B cell (primary cell): ENCODE results near the gene ATXN1. TPM values are rescaled to one million over a fixed set of nuclear protein-coding genes. Genes with fewer than 3 reads are reported as not detected.

Experiments used
- ATAC-seq: fragments of 200-7000 bp; cut with Tn5 transposase; one replicate; pipeline ENCODE4 v1.10.0; 2021; ENCODE audit warnings: low read depth, mild to moderate bottlenecking, moderate number of reproducible peaks, moderate library complexity
- CTCF ChIA-PET: fragments of 350-600 bp; sonication (Branson Sonifier 250); formaldehyde crosslinking; loops from one replicate; lab custom pipeline; 2021; ENCODE audit warnings: antibody characterized with exemption, inconsistent platforms; lab: Charles Lee
- POLR2A ChIA-PET: fragments of 350-600 bp; sonication (Branson Sonifier 250); formaldehyde crosslinking; loops from one replicate; lab custom pipeline; 2021; ENCODE audit warnings: antibody characterized with exemption; lab: Charles Lee
- DNase-seq: peaks from one replicate; pipeline ENCODE4 v3.0.0; 2013
- H2AFZ ChIP-seq: 2 replicates; pipeline ENCODE4 v1.6.1; 2012; ENCODE audit warnings: mild to moderate bottlenecking, low read depth, low read length; ENCODE audit not compliant: insufficient read depth, poor library complexity, severe bottlenecking
- H3K27ac ChIP-seq, 2 donors: 1 replicate in 1 of 2; 2 replicates in 1 of 2; pipeline ENCODE4 v1.5.1; 2012 to 2013; ENCODE audit warnings: low read length in 2 of 2, mild to moderate bottlenecking in 2 of 2, moderate library complexity in 1 of 2
- H3K27me3 ChIP-seq, 4 experiments: fragments of 200-600 bp in 1 of 4; sonication (generic) in 1 of 4; replicated peaks in 1 of 4; 1 replicate in 2 of 4; 2 replicates in 2 of 4; pipeline versions ENCODE4 v1.6.1 to v1.7.0; 2013 to 2016; ENCODE audit warnings: low read length in 3 of 4, mild to moderate bottlenecking in 2 of 4, mixed read lengths in 1 of 4, moderate library complexity in 1 of 4; ENCODE audit not compliant: insufficient read depth in 4 of 4, control insufficient read depth in 3 of 4; ENCODE audit errors: control extremely low read depth in 1 of 4
- H3K36me3 ChIP-seq, 2 experiments: replicated peaks in 1 of 2; 1 replicate in 1 of 2; 2 replicates in 1 of 2; pipeline versions ENCODE4 v1.6.1 to v1.7.1; 2013; ENCODE audit warnings: low read length in 1 of 2; ENCODE audit not compliant: insufficient read depth in 2 of 2, control insufficient read depth in 1 of 2; ENCODE audit errors: control extremely low read depth in 1 of 2, extremely low read depth in 1 of 2
- H3K4me1 ChIP-seq, 2 donors: fragments of 200-600 bp in 1 of 2; sonication (generic) in 1 of 2; 1 replicate in 1 of 2; 2 replicates in 1 of 2; pipeline versions ENCODE4 v1.5.1 to v1.6.1; 2013 to 2017; ENCODE audit warnings: low read length in 2 of 2; ENCODE audit not compliant: control insufficient read depth in 2 of 2, insufficient read depth in 2 of 2
- H3K4me2 ChIP-seq: replicated peaks from 2 replicates; pipeline ENCODE3; 2012; ENCODE audit warnings: mild to moderate bottlenecking, low read depth, low read length; ENCODE audit not compliant: poor library complexity, severe bottlenecking
- H3K4me3 ChIP-seq, 5 experiments: fragments of 200-600 bp in 1 of 5; sonication (generic) in 1 of 5; 1 replicate in 3 of 5; 2 replicates in 2 of 5; pipeline versions ENCODE4 v1.5.1 to v1.7.0; 2011 to 2016; ENCODE audit warnings: low read length in 4 of 5, mild to moderate bottlenecking in 4 of 5, low read depth in 2 of 5, control low read depth in 1 of 5, moderate library complexity in 1 of 5; ENCODE audit not compliant: insufficient read depth in 1 of 5; ENCODE audit errors: control extremely low read depth in 1 of 5, extremely low read depth in 1 of 5
- H3K79me2 ChIP-seq: fragments of 200-600 bp; sonication (generic); one replicate; pipeline ENCODE4 v1.6.0; 2016; ENCODE audit warnings: low read length; ENCODE audit not compliant: control insufficient read depth, insufficient read depth
- H3K9ac ChIP-seq: fragments of 200-600 bp; sonication (generic); 2 replicates; pipeline ENCODE4 v1.6.1; 2017; ENCODE audit warnings: mild to moderate bottlenecking, low read length, moderate library complexity
- H3K9me3 ChIP-seq, 3 donors: one replicate each; pipeline versions ENCODE4 v1.6.1 to v1.7.1; 2013; ENCODE audit warnings: low read length in 2 of 3; ENCODE audit not compliant: control insufficient read depth in 2 of 3, insufficient read depth in 1 of 3; ENCODE audit errors: control extremely low read depth in 1 of 3
- H4K20me1 ChIP-seq: 2 replicates; pipeline ENCODE4 v1.6.0; 2012; ENCODE audit warnings: mild to moderate bottlenecking, low read length; ENCODE audit not compliant: insufficient read depth, control insufficient read depth, poor library complexity, severe bottlenecking
- H3K27ac Mint-ChIP-seq: one replicate; pipeline ENCODE4 v1.8.0; 2021; ENCODE audit warnings: mixed read lengths
- H3K27me3 Mint-ChIP-seq: one replicate; pipeline ENCODE4 v1.8.0; 2021; ENCODE audit warnings: mixed read lengths
- H3K4me1 Mint-ChIP-seq: one replicate; pipeline ENCODE4 v1.8.0; 2021; ENCODE audit warnings: mixed read lengths
- H3K4me3 Mint-ChIP-seq: one replicate; pipeline ENCODE4 v1.8.0; 2021; ENCODE audit warnings: mixed read lengths
- H3K9me3 Mint-ChIP-seq: one replicate; pipeline ENCODE4 v1.8.0; 2022; ENCODE audit warnings: mixed read lengths; ENCODE audit not compliant: insufficient read depth
- EZH2 ChIP-seq: IDR thresholded peaks from 2 replicates; pipeline ENCODE4 v1.6.1; 2012; ENCODE audit warnings: borderline replicate concordance, low read depth, mild to moderate bottlenecking, moderate library complexity, low read length; ENCODE audit not compliant: insufficient read depth, poor library complexity, severe bottlenecking
- WGBS: methylation state at CpG from one replicate; pipeline ENCODE4 v1.1.5; 2013; ENCODE audit warnings: missing lambda C conversion rate; ENCODE audit not compliant: insufficient coverage; 5-methylcytosine and 5-hydroxymethylcytosine counted together
- intact Hi-C: fragments of 100-400 bp; cut with micrococcal nuclease; formaldehyde crosslinking; loops from one replicate; pipeline ENCODE4 v1.10.0; 2022
- polyA plus RNA-seq: library from polyadenylated mRNA; depleted of rRNA; stranded (reverse); fragments of >200 nt; gene quantifications from 2 replicates; pipeline ENCODE4 v1.2.3, GENCODE V29; 2012
- total RNA-seq, 2 donors: library from RNA; stranded (reverse); fragments of 120-200 nt in 1 of 2; gene quantifications; 1 replicate in 1 of 2; 2 replicates in 1 of 2; pipeline versions ENCODE4 v1.2.3 to v1.2.4, GENCODE V29; 2013 to 2022
- TF ChIP-seq, protein P1 (sequence below): fragments of 200-600 bp; IDR thresholded peaks from one replicate; pipeline ENCODE4 v1.8.0; 2022; ENCODE audit warnings: antibody characterized with exemption, mild to moderate bottlenecking

Gene ATXN1
- total and polyA plus RNA-seq, 2 donors (not counting 1 experiment from before 2014, with no cell fraction given): 5.7 to 63.8 TPM

DNA sequence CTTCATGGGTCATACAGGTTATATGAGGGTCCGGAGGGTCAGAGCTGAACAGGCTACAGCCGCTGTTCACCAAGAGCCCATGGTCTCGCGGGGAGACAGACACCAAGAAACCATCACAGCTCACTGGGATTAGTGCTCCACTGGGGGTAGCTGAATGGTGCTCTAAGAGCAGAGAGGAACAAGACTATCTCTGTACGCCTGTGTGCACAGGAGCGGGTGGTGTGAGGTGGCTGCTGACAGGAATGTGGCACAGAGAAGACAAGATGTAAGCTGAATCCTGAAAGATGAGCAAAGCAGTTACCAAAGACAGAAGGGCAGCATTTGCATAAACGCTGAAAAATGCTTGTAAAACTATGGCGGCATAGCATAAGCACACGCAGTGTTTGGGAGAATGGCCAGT lies 383.8 kb downstream of the ATXN1 start:
- Mint-ChIP-seq H3K4me1 (peaks cover 54% of the 10 kb centered on the region), H3K4me3 (no peak overlapping the region), H3K9me3 (peaks cover 3% of the 10 kb centered on the region), H3K27ac (no peak overlapping the region), H3K27me3 (no peaks in the 10 kb centered on the region)
- ATAC-seq (no peak), DNase-seq (no peak)
- ChIA-PET CTCF (interaction anchor here (0.9 kb wide), 1 partner anchor 134 kb away, joined by 5 read pairs; no protein-coding TSS in a partner anchor), POLR2A (no interaction called here)
- 96% methylated on average over 9 of the region's 9 CpGs for WGBS
- Histone ChIP-seq H3K4me2 (no peak overlapping the region), H3K9ac (no peak overlapping the region), H3K79me2 (no peaks in the 10 kb centered on the region), H3K4me1 (peaks cover 18 to 35% of the 10 kb centered on the region in 2 donors), H4K20me1 (no peaks in the 10 kb centered on the region), H3K27ac (no peak overlapping the region), H3K27me3 (no peaks in the 10 kb centered on the region), H3K4me3 (no peak overlapping the region), H3K9me3 (no peaks in the 10 kb centered on the region), H3K36me3 (no peaks in the 10 kb centered on the region), H2AFZ (no peak overlapping the region)
- intact Hi-C loops: no loop called here
- TF ChIP-seq, protein P1, sequence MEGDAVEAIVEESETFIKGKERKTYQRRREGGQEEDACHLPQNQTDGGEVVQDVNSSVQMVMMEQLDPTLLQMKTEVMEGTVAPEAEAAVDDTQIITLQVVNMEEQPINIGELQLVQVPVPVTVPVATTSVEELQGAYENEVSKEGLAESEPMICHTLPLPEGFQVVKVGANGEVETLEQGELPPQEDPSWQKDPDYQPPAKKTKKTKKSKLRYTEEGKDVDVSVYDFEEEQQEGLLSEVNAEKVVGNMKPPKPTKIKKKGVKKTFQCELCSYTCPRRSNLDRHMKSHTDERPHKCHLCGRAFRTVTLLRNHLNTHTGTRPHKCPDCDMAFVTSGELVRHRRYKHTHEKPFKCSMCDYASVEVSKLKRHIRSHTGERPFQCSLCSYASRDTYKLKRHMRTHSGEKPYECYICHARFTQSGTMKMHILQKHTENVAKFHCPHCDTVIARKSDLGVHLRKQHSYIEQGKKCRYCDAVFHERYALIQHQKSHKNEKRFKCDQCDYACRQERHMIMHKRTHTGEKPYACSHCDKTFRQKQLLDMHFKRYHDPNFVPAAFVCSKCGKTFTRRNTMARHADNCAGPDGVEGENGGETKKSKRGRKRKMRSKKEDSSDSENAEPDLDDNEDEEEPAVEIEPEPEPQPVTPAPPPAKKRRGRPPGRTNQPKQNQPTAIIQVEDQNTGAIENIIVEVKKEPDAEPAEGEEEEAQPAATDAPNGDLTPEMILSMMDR: no peak
- no peak for TF ChIP-seq EZH2

DNA sequence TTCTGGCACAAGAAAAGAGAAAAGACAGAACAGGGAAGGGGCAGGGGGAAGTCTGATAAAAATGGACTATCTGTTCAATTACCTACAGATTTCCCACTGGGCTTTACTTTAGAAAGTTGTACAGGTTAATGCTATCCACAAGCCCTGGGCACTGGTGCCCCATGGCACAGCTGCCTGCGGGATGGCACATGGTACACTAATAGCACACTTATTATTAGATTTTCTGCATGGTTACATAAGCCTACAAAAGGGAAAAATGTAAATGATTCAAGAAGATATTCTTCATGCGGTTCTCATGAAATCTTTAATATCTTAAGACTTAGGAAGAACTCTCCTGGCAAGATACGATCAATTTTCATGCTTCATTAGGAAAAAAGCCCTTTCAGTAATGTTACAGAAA lies 385.4 kb downstream of the ATXN1 start:
- DNase-seq (no peak), ATAC-seq (no peak)
- intact Hi-C loops: loop anchor here (2.0 kb wide), 1 partner anchor 33 kb away; no protein-coding TSS in a partner anchor
- Mint-ChIP-seq H3K27ac (peak overlapping the region; percentile 62), H3K9me3 (peaks cover 3% of the 10 kb centered on the region), H3K27me3 (no peaks in the 10 kb centered on the region), H3K4me1 (peaks cover 67% of the 10 kb centered on the region), H3K4me3 (peak overlapping the region; percentile 51)
- no CpG with 5 or more reads among the region's 3 CpGs for WGBS
- H3K36me3 ChIP-seq: no peaks in the 10 kb centered on the region
- TF ChIP-seq, protein P1: no peak
- TF ChIP-seq EZH2: no peak
- H3K4me1 ChIP-seq: peaks cover 24 to 45% of the 10 kb centered on the region in 2 donors
- no peaks in the 10 kb centered on the region for H4K20me1 ChIP-seq
- H3K4me3 ChIP-seq: no peak overlapping the region
- no peak overlapping the region for H2AFZ ChIP-seq
- H3K9ac ChIP-seq: no peak overlapping the region
- no peaks in the 10 kb centered on the region for H3K9me3 ChIP-seq
- CTCF ChIA-PET: no interaction called here
- H3K79me2 ChIP-seq: no peaks in the 10 kb centered on the region
- H3K27me3 ChIP-seq: no peaks in the 10 kb centered on the region
- POLR2A ChIA-PET: no interaction called here
- peak overlapping the region; percentile 49 for H3K4me2 ChIP-seq
- peak overlapping the region; percentile 5 to 58 for H3K27ac ChIP-seq
